Uterus (tissue), 2 donors: Measurements from ENCODE around the gene RPL31.

ENCODE experiments used
- CTCF ChIP-seq, 4 experiments: fragments of 200-600 bp in 2 of 4; fragments of 450-650 bp in 2 of 4; sonication (generic) in 2 of 4; IDR thresholded peaks; one replicate each; pipeline ENCODE4 v1.5.1; 2016 to 2019; ENCODE audit warnings: antibody characterized with exemption in 4 of 4, mild to moderate bottlenecking in 2 of 4, moderate library complexity in 1 of 4
- POLR2A ChIP-seq, 2 donors: fragments of 450-650 bp; IDR thresholded peaks; one replicate each; pipeline ENCODE4 v1.6.1; 2016; ENCODE audit warnings: antibody characterized with exemption in 2 of 2, mild to moderate bottlenecking in 1 of 2, moderate library complexity in 1 of 2

GRCh38 chr2:100956081-100956480 is 46.0 kb upstream of the RPL31 start:
- TF ChIP-seq POLR2A (IDR thresholded peaks at IDR 0.05) (no peak), CTCF (IDR thresholded peaks at IDR 0.05) (no peak)
